ENCODE measurements around the gene ZNF793.

DNA sequence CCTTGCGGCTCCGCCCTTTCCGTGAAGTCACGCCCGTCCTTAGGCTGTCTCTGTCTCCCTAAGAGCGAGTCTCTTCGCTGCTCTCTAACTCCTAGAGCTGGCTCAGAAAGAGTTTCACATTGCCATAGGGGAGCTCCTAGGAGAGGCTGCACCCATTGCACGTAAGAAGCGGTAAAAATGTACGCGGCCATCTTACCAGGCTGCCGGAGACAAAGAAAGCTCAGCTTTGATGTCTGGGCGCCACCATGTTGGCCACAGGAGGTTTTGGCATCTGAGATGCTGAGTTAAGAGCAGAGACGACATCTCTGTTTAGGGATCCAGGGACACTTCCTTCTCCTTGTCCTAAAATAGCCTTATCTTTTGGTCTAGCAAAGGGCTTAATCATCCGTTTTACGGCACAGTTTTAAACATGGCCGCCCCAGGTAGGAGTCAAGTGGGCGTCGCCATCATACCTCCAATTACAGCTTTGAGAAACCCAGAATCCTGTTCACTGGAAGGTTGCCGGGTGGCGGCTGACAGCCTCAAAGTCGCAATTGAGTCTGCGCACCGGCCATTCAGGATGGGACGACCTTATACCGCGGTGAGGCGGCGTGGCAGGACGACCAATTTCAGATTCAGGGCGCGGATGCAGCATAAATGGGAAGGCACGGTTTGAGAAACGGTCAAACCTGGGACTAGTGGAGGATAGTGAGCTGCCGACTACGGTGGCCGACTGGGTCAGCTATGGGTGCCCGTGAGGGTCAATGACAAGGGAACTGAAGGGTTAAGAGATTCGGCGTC, at the start of gene ZNF793:
- TF ChIP-seq FOSL1 (IDR thresholded peaks at IDR 0.05; ENCODE audit: insufficient read depth, low read depth, low read length) (no peak), CTCF (IDR thresholded peaks at IDR 0.05; ENCODE audit: control extremely low read depth in 1 of 3, insufficient read depth in 1 of 3, low read depth in 1 of 3, low read length in 3 of 3) (no peak)
